ENCODE measurements around the gene PFDN1. TPM values are rescaled to one million over a fixed set of nuclear protein-coding genes. Genes with fewer than 3 reads are reported as not detected.

PFDN1 gene
- total and polyA plus RNA-seq, 3 donors from 2014 or later, result 62.4 to 185 (median 156) TPM

DNA sequence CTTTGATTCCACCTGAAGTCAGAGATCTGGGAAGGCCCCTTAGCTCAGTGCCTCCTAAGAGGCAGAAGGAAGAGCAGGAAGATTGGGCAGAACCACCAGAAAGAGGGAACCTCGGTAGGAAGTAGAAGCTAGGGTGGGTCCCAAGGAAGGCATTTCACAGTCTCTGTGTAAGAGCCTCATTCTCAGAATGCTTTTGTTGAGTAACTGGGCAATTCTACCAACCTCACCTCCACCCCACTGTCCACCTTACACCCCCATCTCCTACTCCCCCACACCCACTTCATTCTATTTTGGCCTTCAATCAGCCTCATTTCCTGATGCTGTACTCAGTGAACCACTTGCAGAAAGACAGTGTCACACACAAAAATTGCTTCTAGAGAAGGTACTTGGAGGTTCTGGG lies 40.0 kb upstream of the PFDN1 start:
- Histone ChIP-seq H3K27ac (no peak overlapping the region), H3K9me3 (no peaks in the 10 kb centered on the region), H3K4me3 (no peak overlapping the region), H3K36me3 (ENCODE audit: low read depth, missing control alignments) (no peaks in the 10 kb centered on the region), H3K4me1 (peaks cover 16% of the 10 kb centered on the region), H3K27me3 (no peaks in the 10 kb centered on the region)
- TF ChIP-seq, protein P1, sequence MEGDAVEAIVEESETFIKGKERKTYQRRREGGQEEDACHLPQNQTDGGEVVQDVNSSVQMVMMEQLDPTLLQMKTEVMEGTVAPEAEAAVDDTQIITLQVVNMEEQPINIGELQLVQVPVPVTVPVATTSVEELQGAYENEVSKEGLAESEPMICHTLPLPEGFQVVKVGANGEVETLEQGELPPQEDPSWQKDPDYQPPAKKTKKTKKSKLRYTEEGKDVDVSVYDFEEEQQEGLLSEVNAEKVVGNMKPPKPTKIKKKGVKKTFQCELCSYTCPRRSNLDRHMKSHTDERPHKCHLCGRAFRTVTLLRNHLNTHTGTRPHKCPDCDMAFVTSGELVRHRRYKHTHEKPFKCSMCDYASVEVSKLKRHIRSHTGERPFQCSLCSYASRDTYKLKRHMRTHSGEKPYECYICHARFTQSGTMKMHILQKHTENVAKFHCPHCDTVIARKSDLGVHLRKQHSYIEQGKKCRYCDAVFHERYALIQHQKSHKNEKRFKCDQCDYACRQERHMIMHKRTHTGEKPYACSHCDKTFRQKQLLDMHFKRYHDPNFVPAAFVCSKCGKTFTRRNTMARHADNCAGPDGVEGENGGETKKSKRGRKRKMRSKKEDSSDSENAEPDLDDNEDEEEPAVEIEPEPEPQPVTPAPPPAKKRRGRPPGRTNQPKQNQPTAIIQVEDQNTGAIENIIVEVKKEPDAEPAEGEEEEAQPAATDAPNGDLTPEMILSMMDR (IDR thresholded peaks at IDR 0.05), result no peak
- no peak for TF ChIP-seq POLR2A (IDR thresholded peaks at IDR 0.05)
- 57 to 78% methylated on average over 1 of the region's 1 CpG for WGBS, 2 donors
- intact Hi-C loops (cut with DNase I; ENCODE audit: low total_unique reads), result no loop called here
- DNase-seq, result no peak

DNA sequence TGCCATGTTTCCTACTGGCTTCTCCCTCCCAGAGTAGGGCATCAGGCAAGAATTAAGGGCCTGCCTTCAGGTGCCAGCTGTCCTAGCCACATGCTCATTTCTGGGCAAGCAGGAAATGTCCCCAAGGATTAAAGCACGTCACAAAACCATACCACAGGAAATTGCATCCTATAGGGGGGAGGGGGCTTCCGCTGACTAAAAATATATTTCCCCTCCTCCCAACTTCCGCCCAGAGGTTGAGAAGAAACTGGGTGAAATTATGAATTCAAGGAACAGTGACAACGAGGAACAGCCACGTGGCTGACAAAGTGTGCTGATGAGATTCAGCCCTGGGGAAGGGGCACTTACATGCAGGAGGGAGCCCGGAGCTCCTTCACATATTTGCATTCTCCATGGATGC lies 39.4 kb upstream of the PFDN1 start:
- no peaks in the 10 kb centered on the region for H3K27me3 ChIP-seq
- no peaks in the 10 kb centered on the region for H3K9me3 ChIP-seq
- no peak for DNase-seq
- peaks cover 14% of the 10 kb centered on the region for H3K4me1 ChIP-seq
- 76 to 84% methylated on average over 6 of the region's 6 CpGs for WGBS, 2 donors
- intact Hi-C loops (cut with DNase I; ENCODE audit: low total_unique reads), result no loop called here
- no peaks in the 10 kb centered on the region for H3K36me3 ChIP-seq (ENCODE audit: low read depth, missing control alignments)
- TF ChIP-seq, protein P1 (IDR thresholded peaks at IDR 0.05), result no peak
- no peak for TF ChIP-seq POLR2A (IDR thresholded peaks at IDR 0.05)
- H3K4me3 ChIP-seq, result no peak overlapping the region
- H3K27ac ChIP-seq, result no peak overlapping the region

GRCh38 chr5:140341591-140341990 lies 38.7 kb upstream of the PFDN1 start:
- Histone ChIP-seq H3K4me1 (peaks cover 7% of the 10 kb centered on the region), H3K9me3 (no peaks in the 10 kb centered on the region), H3K36me3 (ENCODE audit: low read depth, missing control alignments) (no peaks in the 10 kb centered on the region), H3K27ac (no peak overlapping the region), H3K27me3 (no peaks in the 10 kb centered on the region), H3K4me3 (no peak overlapping the region)
- DNase-seq, result no peak
- TF ChIP-seq, protein P1 (IDR thresholded peaks at IDR 0.05), result no peak
- no peak for TF ChIP-seq POLR2A (IDR thresholded peaks at IDR 0.05)
- WGBS, 2 donors, result 71 to 77% methylated on average over 2 to 5 of the region's 5 CpGs
- intact Hi-C loops (cut with DNase I; ENCODE audit: low total_unique reads), result no loop called here

- no peak overlapping the region for H3K4me3 ChIP-seq
- peaks cover 7% of the 10 kb centered on the region for H3K4me1 ChIP-seq
- H3K36me3 ChIP-seq (ENCODE audit: low read depth, missing control alignments), result no peaks in the 10 kb centered on the region
- H3K9me3 ChIP-seq, result no peaks in the 10 kb centered on the region
- no peaks in the 10 kb centered on the region for H3K27me3 ChIP-seq
- DNase-seq, result no peak
- intact Hi-C loops (cut with DNase I; ENCODE audit: low total_unique reads), result no loop called here
- TF ChIP-seq POLR2A (IDR thresholded peaks at IDR 0.05), result no peak
- TF ChIP-seq, protein P1 (IDR thresholded peaks at IDR 0.05), result no peak
- H3K27ac ChIP-seq, result no peak overlapping the region
Measured at GRCh38 chr5:140340605-140341121, 37.8 kb upstream of the PFDN1 start.

DNA sequence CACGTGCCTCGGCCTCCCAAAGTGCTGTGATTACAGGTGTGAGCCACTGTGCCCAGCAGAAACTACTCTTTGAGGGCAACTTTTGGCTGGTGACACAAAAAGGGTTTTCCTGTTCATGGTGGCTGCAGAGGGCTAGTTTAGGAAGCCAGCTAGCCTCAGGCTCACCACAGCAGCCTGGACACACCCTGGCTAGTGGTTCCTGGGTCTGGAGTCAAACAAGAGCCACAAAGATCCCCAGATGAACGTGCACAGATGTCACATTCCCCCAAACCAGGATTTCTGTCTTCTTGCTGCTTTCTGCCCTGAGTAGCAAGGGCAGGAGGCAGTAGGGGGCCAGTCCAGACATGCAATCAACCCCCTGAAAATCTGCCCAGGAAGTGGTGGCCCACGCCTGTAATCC lies 36.7 kb upstream of the PFDN1 start:
- no peaks in the 10 kb centered on the region for H3K27me3 ChIP-seq
- intact Hi-C loops (cut with DNase I; ENCODE audit: low total_unique reads), result no loop called here
- no peak for TF ChIP-seq POLR2A (IDR thresholded peaks at IDR 0.05)
- TF ChIP-seq, protein P1 (IDR thresholded peaks at IDR 0.05), result no peak
- H3K4me1 ChIP-seq, result peaks cover under 1% of the 10 kb centered on the region
- H3K27ac ChIP-seq, result no peak overlapping the region
- no peaks in the 10 kb centered on the region for H3K9me3 ChIP-seq
- DNase-seq, result no peak
- WGBS, 2 donors, result 87 to 88% methylated on average over 3 to 4 of the region's 4 CpGs
- H3K36me3 ChIP-seq (ENCODE audit: low read depth, missing control alignments), result no peaks in the 10 kb centered on the region
- no peak overlapping the region for H3K4me3 ChIP-seq

All from testis (tissue), 3 donors.